ENCODE data around the gene ACBD6.

ACBD6 gene

GRCh38 chr1:180266275-180267210 is 235.8 kb downstream of the ACBD6 start:
- no peak for DNase-seq

DNA sequence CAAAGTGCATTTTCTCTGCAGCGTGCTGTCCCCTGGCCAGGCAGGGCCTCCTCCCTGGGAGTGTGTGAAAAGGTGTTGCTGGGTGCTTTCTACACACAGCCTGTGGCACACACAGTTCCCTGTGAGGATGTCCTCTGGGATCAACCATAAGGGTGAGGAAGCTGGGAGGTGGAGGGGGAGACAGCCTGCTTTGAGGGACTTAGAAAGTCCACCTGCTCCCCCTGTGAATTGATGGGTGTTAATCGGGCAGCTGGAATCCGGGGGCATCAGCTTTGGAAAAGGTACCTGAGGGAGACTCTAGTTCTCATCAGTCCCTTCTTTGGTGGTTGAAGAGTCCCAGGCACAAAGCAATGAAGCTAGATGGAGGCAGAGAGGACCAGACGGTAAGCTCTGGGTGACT is 236.5 kb downstream of the ACBD6 start:
- no peak for DNase-seq

DNA sequence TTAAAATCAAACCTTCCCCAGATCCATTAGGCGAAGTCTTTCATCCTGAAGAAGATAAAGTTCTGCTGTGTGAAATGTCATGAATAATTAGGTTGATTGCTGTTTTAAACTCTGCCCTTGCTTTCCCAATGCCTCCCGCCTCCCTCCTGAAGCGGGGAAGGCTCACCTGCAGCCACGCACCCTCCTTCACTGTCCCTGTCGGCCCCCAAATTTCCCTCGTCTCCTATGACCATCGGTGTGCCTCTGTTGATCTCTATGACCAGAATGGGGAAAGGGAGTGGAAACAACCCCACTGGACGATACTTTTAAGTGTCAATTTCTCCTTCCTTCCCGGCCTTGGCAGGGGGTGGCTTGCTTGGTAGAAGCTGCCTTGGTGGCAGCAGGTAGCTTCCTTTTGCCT is 237.2 kb downstream of the ACBD6 start:
- DNase-seq, result no peak

- DNase-seq, result no peak
These were observed 237.8 kb downstream of the ACBD6 start for GRCh38 chr1:180264595-180264994.

DNA sequence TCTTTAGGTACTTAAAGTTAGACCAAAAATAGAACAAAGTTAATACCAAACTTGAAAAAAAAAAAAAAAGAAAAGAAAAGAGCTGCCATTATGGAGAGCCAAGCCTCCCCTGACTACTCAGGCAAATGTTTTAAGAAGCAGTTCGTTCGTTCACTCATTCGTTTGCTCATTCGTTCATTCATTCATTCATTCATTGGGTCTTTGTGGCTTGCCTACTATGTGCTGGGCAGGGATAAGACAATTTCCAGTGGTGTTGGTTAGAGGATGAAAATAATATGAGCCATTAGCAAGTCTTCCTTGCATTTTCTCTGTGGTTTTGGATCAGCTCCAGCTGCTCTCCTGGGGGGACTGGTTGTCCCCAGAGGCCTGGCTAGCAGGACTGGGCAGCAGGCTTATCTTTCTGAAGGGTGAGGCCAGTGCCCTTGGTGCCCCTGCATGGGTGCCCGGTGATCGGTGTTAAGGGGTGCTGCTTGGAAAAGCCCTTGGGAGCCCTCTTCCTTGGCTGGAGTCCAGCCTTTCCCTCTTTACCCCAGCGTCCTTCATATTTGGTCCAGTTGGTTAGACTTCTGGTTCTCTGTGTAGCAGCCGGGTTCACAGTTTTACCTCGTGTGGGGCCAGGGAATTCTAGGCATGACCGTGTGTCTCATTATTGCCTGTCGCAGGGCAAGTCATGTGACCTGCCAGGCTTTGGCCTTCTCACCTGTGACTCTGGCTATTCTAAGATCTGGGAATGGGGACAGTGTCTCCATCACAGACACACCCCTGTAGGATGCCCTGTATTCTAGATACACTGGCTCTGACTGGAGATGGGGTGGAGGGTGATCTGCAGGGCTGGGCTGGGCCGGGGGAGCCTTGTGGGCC is 239.5 kb downstream of the ACBD6 start:
- DNase-seq, result no peak

DNA sequence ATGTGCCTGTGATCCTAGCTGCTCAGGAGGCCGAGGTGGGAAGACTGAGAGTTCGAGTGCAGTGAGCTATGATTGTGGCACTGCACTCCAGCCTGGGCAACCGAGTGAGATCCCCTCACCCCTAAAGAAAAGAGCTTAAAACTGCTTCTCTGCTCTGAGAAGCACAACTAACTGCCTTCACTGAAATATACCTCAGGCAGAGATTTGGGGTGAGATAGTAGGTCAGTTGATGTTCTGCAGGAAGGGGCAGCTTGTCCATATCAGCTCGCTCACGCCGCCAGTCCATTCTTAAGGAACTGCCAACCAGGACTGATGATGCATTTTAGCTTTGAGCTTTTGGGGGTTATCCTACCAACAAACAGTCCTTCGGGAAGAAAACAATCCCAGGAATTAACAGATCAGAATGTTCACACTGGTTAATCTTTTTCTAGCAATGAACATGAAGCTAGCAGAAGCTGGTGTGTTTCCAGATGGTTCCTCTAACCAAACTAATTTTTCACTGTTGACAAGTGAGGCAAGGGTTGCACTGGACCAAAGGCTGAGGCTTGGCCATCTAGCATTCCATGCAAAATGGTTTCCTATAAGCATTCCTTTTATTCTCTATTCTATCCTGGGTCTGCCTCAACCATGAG is 240.7 kb downstream of the ACBD6 start:
- DNase-seq, result no peak

GRCh38 chr1:180261030-180261429 is 241.3 kb downstream of the ACBD6 start:
- DNase-seq, result no peak

- DNase-seq, result no peak
These were observed 241.8 kb downstream of the ACBD6 start for GRCh38 chr1:180260541-180260940.

DNA sequence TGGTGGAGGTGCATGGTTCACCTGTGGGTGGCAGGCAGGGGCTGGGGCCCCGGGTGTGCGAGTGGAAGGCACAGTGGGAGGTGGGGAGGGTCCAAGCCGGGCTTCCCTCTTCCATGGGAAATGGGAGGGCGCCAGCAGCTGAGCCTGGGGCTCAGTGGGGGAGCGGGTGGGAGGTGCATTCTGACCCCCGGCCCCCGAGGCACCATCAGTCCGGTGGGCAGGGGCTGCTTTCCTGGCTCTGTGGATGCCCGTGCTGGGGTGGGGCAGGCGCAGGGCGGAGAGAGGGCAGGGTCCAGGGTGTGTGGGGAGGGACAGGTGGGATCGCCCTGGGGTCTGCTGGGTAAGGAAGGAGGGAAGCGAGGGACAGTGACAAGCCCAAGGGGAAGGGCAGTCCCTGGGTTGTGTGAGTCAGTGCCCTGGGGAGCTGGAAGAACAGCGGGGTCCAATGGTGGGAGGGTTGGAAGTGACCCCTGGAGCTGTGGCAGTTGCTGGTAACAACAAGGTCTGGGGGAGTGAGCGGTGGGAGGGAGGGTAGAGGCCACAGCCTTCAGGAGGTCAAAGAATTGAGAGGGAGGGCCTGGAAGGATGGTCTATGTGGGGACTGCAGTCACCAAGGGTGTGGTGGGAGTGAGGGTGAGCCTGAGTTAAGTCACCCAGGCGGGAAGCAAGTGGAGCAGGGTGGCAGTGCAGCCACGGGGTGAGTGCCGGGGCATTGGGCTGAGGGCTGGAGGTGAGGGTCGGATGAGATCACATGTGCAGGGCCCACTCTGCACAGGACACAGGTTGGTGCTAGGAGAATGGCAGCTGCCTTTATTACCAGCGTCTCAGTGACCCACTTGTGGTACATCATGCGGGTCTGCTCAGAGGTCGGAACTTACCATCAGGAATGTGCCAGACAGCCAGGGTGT is 242.7 kb downstream of the ACBD6 start:
- DNase-seq, result no peak

DNA sequence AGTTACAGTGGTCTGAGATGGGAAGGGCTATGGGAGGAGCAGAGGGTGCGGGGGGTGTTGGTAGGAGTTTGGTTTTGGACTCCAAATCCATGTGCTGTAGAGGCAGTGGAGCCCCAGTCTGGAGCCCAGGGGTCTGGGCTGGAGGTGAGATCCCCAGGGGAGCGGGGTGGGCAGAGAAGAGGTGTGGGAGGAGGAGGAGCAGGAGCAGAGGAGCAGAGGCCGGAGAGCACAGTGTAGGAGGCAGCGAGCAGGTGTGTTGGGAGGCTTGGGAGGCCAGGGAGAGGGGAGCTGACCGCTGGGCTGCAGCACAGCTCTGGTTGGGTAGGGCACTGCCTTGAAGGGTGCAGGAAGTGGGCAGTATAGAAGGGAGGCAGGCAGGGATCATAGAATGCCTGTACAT is 243.4 kb downstream of the ACBD6 start:
- no peak for DNase-seq

- DNase-seq, result no peak
These were observed 244.1 kb downstream of the ACBD6 start for GRCh38 chr1:180258290-180258689.

- DNase-seq, result no peak
These were observed 244.9 kb downstream of the ACBD6 start for GRCh38 chr1:180257486-180257885.

DNA sequence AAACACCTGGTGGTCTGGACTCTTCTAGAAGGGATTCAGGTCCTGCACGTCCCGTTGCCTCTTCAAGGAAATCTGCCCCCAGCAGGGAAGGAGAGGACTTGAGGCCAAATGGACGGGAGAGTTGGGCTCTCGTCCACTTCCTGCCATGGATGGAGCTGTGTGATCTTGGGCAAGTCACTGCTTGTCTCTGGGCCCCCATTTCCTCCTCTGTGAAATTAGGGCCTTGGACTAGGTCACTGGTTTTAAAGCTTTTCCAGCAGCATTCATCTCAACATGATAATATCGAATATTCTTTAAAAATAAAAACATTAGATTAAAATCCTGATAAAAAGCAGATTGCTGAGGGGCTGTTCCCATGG is 245.4 kb downstream of the ACBD6 start:
- DNase-seq, result no peak

DNA sequence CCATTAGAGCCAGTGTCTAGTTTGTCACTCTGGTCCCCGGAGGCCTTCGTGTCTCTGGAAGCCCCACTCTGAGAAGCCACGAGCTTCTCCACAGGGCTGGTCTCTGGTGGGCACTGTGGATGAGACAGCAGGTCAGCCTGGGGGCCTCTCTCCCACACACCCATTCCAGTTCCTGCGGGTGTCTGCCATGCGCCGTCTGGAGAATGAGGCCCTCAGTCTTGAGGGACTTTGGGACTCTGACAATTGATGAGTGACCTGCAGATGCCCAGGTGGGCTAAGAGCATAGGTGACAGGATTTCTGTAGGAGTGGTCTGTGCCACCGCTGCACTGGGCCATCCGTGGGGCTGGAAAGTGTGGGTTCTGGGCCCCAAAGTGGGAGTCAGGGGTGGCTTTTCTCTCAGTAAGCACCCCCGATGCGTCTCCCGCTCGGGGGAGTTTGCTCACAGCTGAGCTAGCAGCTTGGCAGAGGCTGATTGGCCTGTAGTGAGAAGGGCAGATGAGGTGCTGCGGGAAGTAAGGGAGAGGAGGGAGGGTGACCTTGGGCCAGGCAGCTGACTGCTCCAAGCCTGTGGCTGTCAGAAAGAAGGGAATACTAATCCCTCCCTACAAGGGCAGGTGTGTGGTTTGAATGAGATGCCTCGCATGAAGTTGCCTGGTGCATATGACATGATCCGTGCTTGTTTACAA is 245.9 kb downstream of the ACBD6 start:
- DNase-seq, result no peak

DNA sequence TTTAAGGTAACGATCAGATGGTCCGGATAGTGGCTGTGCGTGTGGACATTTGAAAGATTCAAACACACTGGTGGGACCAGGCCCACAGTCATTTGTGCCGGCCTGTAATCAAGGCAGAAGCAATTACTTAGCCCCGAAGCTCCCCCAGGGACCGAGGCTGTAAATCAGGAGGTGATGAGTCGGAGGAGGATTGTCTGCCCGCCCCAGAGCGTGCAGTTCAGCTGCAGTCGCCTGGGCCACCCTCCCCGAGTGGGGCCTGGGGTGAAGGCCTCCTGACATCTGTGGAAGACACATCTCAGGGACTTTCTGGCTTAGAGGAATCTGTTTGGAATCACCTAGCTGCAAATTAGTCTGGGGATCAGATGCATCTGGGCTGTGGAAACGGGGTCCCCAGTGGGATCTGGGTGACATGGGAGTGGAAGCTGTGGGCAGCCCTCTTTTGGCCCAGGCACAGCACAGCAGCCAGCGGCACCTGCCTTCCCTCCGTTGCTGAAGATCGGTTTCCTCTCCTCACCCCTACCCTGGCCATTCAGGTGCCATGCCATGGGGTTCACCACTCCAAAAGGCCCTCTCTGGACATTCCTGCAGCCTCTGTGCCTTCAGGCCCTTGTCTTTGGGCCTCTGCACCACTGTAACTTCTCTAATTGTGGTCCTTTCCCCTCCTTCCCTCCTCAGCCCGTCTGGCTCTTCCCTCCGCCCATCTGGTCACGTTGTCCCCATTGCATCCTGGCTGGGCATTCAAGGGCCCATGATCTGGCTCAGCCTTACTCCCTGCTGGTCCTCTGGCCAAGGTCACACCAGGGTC is 246.6 kb downstream of the ACBD6 start:
- no peak for DNase-seq

DNA sequence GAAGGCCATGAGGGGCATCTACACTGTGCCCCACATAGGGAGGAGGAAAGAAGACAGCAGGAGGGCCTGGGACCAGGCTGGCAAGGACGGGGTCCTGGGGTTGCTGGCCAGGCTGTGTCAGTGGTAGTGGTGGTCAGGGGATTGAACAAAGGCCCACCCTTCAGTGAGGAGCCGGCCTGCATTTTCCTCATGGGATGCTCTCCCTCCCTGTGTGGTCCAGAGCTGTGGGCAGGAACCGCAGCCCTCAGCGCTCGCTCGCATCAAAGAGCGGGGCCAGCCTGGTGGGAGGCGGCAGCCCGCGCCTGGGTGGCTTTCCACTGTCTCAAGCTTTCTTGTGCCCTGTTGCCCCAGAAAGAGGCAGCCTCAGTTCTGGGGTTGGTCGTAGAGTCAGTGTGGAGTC is 247.5 kb downstream of the ACBD6 start:
- no peak for DNase-seq

- DNase-seq, result no peak
These were observed 247.9 kb downstream of the ACBD6 start for GRCh38 chr1:180254496-180254819.

DNA sequence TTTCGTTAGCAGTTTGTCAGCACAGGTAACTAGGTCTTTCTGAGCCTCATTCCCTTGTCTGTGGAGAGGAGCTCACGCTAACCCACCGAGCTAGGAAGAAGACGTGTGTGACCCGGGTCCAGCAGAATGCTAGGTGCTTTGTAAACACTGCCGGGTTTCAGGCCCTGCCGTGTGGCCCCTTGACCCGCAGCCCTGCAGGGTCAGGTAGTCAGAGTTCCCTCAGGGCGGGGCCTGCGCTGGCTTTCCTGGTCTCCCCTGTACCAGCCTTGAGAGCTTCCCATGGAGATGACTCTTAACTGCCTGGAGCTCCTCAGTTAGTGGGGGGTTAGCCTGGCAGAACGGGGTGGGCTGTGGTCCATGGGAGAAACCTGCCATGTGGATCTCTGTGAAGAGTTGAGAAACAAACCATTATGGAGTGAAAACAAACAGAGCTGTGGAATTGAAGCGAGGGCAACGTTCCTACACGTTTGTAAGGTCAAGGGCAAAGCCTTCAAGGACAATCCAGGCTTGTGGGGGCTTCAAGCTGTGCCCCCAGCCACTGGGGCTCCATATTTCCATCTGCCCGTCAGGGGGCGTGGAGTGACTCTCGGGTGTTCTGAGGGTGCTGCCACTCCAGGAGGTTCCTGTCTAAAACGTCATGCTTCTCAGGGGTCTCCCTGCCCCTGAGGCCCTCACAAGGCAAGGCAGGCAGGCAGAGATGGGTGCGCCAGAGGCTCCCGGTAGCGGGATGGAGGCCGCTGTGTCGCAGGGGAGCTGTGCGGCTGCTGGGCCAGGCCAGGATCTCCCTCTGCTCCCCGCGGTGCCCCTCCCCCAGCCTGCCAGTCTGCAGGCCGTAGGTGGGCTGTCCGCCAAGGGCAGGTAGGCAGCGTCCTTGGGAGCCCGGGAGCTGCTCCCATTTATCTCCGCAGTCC is 248.5 kb downstream of the ACBD6 start:
- no peak for DNase-seq

- peak; percentile 70 for DNase-seq
These were observed 249.5 kb downstream of the ACBD6 start for GRCh38 chr1:180252638-180253536.

Measured in activated CD4-positive, CD25-positive, alpha-beta regulatory T cell treated with anti-CD3 and anti-CD28 coated beads, Interleukin-2, amount 50 U/mL, for 72 hours (primary cell).